ENCODE data around the gene PSKH1.
"Not testable (repeated sequence)": the region's sequence is repeated elsewhere in the genome, so short reads cannot be mapped to it uniquely, and the experiment has no call there.

The PSKH1 gene

DNA sequence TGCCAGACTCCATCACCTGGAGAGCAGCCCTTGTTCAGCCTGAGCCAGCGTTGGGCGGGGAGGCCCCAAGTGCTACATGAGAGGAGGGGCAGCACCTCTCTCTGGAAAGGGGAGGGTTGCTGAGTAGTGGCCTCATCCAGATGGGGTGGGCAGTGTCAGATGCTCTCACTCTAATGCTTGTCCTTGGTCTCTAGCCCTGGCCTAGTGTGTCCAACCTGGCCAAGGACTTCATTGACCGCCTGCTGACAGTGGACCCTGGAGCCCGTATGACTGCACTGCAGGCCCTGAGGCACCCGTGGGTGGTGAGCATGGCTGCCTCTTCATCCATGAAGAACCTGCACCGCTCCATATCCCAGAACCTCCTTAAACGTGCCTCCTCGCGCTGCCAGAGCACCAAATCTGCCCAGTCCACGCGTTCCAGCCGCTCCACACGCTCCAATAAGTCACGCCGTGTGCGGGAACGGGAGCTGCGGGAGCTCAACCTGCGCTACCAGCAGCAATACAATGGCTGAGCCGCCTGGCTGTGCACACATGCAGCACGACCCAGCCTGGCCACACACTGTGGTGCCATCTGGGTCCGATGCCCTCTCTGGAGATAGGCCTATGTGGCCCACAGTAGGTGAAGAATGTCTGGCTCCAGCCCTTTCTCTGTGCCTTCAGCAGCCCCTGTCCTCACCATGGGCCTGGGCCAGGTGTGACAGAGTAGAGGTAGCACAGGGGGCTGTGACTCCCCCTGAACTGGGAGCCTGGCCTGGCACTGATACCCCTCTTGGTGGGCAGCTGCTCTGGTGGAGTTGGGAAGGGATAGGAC, 34.3 kb downstream of the PSKH1 start:
- DNase-seq, result no peak

DNA sequence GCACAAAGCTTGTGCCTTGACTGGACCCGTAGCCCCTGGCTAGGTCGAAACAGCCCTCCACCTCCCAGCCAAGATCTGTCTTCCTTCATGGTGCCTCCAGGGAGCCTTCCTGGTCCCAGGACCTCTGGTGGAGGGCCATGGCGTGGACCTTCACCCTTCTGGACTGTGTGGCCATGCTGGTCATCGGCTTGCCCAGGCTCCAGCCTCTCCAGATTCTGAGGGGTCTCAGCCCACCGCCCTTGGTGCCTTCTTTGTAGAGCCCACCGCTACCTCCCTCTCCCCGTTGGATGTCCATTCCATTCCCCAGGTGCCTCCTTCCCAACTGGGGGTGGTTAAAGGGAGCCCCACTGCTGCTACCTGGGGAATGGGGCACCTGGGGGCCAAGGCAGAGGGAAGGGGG, 35.1 kb downstream of the PSKH1 start:
- DNase-seq, result no peak

DNA sequence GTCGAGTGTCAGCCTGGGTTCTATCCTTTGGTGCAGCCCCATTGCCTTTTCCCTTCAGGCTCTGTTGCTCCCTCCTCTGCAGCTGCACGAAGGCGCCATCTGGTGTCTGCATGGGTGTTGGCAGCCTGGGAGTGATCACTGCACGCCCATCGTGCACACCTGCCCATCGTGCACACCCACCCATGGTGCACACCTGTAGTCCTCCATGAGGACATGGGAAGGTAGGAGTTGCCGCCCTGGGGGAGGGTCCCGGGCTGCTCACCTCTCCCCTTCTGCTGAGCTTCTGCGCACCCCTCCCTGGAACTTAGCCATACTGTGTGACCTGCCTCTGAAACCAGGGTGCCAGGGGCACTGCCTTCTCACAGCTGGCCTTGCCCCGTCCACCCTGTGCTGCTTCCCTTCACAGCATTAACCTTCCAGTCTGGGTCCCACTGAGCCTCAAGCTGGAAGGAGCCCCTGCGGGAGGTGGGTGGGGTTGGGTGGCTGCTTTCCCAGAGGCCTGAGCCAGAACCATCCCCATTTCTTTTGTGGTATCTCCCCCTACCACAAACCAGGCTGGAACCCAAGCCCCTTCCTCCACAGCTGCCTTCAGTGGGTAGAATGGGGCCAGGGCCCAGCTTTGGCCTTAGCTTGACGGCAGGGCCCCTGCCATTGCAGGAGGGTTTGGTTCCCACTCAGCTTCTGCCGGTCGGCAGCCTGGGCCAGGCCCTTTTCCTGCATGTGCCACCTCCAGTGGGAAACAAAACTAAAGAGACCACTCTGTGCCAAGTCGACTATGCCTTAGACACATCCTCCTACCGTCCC, 35.7 kb downstream of the PSKH1 start:
- DNase-seq, result peak; percentile 73

DNA sequence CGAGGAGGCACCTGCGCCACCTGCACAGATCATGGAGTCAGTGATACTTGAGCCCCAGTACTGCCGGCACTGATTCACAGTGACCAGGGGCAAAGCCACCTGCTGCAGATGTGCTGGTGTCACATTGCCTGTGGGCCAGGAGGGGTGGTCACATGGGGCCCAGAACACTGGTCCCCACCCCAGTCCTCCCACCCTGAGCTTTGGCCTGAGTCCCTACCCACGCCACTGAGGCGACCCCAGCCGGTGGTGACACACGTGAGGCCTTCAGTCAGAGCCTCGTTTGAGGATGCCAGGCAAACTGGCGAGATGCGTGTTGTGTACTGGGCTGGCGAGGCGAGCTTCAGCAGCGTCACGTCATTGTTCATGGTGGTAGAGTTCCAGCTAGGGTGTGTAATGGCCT, 37.1 kb downstream of the PSKH1 start:
- DNase-seq, result no peak

DNA sequence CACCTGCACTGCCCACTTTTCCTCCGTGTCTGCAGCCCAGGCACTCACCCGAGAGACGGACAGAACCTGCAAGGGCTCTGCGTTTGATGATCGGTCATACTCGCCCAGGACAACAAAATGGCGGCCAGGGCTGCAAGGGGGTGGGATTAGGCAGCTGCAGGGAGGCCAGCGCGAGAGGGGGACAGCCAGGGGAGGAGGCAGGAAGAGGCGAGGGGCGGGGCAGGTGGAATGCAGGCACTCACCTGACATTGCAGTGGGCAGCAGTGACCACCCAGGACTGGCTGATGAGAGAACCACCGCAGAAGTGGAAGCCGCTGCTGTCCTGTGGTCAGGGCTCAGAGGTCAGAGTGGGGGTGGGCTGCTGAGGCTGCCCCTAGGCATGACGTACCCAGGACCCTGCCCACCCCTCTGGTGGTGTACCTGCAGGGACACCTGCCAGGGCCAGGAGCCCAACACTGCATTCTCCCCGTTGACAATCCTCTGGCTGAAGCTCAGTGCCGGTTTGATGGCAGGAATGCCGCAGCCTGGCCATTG, 37.7 kb downstream of the PSKH1 start:
- DNase-seq, result no peak

DNA sequence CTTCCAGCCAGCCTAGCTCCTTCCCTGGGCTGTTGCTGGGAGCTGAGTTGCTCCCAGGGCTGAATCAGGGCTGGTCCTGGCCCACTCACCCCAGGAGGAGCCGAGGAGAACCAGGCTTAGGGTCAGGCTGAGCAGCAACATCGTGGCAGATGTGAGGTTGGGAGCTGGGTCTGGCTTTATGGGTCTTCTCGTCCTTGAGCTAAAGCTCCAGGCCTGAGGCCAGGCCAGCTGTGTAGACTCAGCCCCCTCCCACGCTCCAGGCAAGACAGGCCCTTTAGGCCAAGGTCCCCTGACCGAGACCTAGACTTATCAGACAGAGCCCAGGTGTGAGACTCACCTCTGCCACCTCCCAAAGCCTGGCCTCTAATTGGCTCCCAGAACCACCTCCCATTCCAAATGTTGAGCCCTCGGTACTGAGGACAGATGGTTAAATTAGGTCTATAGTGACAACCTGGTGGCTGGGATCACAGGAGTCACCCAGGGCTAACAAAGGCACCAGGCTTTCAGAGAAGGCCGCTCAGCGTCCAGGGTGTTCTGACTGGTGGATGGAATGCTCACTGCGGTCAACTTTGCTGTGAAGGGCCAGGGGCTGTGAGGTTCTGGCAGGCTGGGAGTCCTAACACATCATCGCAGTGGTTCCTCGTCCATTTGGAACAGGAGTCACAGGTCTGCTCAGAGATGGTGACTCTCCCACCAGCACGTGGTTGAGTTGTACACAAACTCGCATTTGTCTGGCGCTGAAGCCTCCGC, 38.8 kb downstream of the PSKH1 start, which contains the start of gene CTRL:
TSS of gene CTRL (minus strand) at position 151 of the 750 bp plus-strand sequence. CDS start at position 141, 10 bp downstream.
- no peak for DNase-seq

DNA sequence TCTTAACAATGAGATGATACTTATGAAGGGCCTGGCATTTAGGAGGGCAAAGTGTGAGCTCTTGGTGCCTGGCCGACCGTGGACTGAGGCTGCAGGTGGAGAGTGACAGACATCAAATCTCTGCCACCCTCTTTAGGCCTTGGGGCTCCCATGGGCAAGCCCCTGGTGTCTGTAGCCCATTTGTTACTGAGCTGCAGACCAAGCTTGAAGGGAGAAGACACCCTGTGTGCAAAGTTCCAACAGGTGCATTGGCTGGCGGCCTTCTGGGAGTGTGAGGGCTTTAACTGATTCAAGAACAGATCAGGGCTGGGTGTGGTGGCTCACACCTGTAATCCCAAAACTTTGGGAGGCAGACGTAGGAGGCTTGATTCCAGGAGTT, 39.4 kb downstream of the PSKH1 start:
- DNase-seq, result no peak

DNA sequence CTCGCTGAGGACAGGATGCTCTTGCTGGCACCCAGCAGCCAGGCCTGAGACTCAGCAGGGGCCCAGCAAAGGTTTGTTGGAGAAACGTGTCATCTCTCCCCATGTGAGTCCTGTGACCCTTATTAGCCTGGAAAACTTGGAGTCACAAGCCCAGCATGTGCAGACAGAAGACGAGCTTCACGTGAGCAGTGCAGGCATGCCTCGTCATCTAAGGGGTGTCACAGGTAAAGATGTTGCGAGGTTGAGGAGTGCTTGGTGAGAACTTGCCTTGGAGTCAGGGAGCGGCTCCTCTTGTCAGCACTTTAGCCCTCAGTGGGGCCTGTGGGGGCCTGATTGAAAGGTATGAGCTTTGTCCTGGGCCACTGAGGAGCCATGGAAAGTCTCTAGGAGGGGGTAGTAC, 40.8 kb downstream of the PSKH1 start:
- DNase-seq, result no peak

DNA sequence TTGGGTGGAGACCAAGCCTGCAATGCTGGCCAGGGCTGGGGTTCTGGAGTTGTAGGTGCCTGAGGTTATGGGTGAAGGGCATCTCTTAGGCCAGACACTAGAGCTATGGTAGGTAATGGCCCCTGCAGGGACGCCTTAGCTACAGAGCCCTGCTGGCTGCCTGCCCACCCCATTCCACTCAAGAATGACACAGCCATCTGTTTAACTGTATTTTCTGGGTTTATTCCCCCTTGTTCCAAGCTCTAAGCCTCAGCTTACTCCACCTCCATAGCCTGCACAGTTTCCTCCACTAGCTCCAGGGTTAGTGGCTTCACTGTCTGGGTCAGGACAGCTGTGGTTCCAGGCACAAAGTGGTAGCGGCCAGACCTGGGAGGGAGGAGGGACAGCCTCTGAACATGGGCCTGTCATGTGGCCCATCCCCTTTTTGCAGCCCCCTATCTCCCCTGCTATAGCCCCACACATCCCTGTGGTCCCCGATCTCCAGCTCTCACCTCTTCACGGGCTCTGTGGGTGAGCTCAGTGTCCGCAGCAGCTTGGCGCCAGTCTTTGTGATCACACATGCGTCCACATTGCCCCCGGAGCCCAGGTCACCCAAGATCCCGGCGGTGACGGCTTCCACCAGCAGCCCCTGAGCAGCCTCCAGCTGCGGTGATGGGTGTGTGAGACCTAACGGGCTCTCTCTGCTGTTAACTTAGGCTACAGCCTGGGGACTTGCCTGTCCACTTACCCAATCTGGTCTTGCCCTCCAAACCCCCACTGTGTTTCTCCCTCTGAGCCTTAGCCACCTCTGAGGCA, 41.4 kb downstream of the PSKH1 start:
- DNase-seq, result no peak

DNA sequence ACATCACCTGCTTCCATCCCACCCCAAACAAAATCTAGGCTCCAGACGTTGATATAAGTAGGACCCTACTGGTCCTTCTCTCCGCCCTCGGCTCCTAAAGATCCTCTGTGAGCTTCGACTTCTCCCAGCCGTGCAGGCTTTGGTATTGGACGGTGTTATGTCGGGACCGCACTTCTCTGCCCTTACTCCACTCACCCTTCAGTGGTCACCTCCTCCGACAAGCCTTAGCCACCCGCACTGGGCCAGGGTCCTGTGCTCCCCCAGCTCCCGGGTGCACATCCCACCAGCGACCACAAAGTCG, 42.0 kb downstream of the PSKH1 start:
- DNase-seq, result no peak

DNA sequence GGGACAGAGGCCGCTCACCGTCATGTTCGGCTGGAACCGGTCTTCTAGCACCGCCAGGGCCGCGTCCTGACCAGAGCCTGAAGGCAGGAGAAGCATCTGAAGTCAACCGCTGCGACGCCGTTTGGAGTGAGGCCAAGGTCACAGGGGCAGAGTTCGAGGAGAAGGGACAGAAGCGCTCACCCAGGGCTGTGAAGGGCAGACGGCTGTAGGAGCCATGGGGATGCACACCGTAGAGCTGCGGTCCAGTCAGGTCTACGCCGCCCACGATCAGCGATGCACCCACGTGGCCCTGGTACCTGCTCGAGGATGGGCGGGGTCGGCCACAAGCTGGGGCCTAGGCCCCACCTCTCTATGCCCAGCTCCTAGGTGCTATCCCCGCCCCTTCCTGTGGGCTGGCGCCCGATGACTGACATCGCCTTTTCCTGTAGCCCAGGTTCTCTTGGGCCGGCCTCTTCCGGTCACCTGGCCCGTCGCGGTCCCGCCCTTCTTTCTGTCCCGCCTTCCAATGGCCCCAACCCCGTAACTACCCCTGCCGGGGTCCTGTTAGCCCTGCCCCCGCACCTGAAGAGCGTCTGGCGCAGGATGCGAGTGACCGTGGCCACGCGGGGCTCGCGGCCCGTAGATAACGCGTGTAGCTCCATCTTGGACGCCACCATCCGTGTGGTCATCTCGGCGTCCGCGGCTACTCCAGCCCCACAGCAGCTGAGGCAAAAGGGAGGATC, 42.5 kb downstream of the PSKH1 start:
- DNase-seq, result peak; percentile 92

DNA sequence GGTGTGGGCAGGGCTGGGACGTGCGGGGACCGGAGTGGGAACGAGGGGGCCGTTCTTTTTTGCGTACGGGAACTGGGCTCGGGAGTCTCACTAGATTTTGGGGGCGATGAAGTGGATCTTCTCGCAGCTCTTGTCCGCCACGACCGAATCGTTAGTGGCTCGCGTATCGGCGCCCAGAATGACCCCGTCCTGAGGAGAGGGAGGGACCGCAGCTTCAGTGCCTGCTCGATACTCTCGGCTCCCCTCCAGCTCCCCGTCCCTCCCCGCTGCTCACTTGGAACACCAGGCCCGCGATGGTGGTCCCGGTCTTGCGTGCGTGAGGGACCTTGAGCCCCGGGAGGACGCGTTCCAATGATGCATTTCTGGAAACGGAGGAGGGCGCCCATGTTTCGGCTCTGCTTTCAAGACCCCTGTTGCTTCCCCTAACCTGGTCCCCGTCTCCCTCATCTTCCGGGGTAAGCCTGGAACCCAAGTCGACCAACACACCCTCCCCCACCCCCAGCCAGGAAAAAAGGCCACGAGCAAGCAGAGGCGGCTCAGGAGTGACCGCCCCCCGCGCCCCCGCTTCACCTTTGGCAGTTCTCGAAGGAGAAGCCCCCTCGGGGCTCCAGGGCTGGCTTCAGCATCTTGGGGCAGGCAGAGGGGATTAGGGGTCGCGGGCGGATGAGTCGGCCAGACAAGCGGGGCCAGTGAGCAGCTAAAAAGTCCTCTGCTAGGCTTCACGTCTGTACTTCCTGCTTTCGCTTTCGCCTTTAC, 43.2 kb downstream of the PSKH1 start, which contains the start of gene PSMB10:
TSS of gene PSMB10 (minus strand) at position 727 of the 756 bp plus-strand sequence. CDS start at position 626, 101 bp downstream.
- DNase-seq, result peak; percentile 73

DNA sequence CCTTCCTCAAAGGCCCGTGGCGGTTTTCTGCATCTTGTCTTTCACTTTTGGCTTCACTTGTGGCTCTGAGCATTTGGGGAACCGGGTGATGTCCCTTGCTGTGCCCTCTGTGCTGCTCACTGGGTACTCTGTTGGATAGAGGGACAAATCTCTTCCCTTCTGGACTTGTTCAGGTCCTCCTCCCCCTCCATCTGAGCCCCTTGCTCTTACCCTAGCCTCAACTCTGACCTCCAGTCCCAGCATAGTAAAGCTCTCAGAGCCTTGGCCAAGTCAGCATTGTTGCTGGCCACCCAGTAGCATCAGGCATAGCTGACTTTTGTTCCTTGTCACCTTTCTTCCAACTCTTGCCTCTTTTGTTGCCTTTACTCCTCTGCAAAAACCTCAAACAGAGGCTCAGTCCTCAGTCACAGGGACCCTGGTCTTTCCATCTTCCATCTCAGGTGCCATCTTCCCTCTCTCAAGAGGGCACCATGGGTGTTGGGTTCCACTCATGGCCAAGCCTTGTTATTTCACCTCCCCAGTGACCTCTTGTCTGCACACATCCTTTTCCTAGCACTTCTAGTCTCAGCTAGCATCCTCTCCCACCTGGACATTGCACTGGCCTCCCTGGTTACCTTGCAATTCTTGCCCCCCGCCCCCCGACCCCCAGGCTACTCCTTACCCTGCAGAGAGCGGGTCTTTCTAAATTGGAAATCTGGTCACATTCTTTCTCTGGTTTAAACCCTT, 44.0 kb downstream of the PSKH1 start:
- no peak for DNase-seq

DNA sequence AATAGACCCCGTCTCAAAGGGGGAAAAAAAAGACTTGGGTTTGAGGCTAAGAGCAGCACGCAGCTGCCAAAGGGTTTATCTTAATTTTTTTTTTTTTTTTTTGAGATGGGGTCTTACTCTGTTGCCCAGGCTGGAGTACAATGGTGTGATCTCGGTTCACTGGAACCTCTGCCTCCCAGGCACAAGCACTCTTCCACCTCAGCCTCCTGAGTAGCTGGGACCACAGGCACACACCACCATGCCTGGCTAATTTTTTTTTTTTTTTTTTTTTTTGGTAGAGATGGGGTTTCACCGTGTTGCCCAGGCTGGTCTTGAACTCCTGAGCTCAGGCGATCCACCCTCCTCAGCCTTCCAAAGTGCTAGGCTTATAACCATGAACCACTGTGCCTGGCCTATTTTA, 44.7 kb downstream of the PSKH1 start:
- not testable (repeated sequence) for DNase-seq

DNA sequence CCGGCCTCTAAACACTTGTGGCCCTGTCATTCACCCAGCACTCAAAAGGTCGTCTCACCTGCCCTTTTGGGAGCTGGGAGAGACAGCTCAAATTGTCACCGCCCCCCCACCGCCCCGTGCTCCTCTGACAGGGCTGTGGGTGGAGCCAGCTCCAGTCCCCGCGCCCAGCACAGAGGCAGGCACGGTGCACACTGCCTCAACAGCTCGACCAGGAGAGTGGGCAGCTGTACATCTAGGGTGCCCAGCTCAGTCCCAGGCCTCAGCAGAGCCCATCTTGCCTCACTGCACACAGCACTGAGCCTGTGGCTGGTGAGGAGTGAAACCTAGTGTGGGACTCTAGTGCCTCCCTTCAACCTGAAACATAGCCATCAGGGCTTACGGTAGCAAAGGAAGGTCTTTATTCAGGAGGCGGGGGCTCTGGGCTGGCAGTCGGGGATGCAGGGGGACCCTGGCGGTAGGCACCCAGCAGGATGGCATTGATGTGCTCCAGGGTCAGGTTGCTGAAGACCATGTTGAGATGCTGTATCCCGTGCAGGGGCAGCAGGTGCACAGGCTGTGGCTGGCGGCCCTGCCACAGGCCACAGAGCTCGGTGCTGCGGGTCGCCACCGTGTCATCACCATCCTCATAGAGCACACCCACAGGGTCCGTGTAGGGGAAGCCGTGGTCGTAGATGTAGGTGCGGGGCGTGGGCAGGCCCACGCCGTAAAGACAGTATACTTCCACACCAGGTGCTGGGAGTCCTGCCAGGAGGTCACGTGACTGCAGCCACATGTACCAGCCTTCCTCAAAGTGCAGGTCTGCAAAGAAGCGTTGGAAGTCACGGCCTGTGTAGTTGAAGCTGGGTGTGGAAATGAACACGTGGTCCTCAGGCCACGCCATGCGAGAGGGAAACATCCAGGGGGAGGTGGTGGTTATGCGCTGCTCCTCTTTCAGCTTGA, 46.7 kb downstream of the PSKH1 start:
- no peak for DNase-seq

DNA sequence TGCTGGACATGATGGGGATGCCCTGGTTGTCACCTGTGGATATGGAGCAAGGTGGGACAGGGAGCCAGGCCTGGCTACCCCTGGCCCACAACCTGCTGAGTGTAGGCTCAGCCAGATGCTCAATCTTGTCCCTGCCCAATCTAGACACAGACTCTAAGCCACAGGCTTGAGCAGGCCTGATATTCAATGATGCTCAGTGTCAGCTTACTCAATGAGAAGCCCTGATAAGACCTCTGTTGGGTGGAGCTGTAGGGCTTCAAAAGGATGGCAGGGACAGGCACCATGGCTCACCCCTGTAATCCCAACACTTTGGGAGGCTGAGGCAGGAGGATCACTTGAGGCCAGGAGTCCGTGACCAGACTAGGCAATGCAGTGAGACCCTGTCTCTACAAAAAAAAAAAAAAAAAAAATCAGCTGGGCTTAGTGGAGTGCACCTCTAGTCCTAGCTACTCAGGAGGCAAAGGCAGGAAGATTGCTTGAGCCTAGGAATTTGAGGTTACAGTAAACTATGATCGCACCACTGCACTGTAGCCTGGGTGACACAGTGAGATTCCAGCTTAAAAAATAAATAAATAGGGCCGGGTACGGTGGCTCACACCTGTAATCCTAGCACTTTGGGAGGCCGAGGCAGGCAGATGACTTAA, 47.5 kb downstream of the PSKH1 start:
- DNase-seq, result no peak

DNA sequence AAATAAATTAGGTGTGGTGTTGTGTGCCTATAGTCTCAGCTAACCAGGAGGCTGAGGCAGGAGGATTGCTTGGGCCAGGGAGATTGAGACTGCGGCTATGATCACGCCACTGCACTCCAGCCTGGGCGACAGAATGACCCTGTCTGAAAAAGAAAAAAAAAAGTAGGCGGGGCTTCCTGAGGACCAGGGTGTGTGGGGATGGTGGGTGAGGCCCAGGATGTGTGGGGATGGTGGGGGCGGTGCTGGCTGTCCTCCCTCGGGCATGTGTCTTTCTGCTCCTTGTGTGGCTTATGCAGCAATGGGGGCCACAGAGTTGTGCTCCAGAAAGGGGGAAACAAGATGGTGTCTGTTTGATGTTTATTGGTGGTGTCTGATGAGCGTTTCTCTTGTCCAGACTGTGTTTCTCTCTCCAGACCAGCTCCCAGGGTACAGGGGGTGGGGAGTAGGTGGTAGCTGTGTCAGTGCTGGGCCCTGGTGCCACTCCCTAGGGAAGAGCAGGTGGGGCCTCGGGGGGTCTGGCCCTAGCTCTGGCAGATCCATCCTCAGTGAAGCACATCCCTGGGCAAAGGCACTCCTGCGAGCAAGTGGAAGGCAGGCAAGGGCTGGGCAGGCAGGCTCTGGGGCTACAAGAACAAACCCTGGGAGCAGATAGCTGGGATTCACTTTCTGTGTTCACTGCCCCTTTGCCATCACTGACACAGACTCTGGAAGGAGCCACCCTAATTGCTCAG, 48.6 kb downstream of the PSKH1 start:
- no peak for DNase-seq

DNA sequence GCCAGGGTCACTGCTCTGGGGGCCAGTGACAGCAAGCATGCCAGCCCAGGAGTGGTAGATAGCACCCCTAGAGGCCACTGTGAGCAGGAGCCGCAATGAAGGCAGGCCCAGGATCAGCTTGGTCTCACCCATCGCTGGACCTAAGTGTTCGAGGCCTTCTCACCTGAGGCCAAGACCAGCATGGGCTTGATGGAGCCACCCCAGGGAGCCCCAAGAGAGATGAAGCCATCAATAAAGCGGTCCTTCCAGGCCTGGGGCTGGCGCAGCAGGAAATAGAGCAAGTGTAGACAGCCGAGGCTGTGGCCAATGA, 49.1 kb downstream of the PSKH1 start:
- no peak for DNase-seq
